Stomach (tissue), 9 donors: ENCODE results near the gene NYAP1. TPM values are rescaled to one million over a fixed set of nuclear protein-coding genes. Genes with fewer than 3 reads are reported as not detected.

Experiments used
- DNase-seq, 2 donors: peaks; one replicate each; pipeline versions ENCODE4 v3.0.0 to v3.0.0-alpha.2; 2013 to 2019
- H3K27ac ChIP-seq, 5 donors: fragments of 200-600 bp in 4 of 5; sonication (generic) in 4 of 5; one replicate each; pipeline ENCODE4 v1.5.1; 2013 to 2019; ENCODE audit warnings: mild to moderate bottlenecking in 1 of 5, moderate library complexity in 1 of 5
- H3K27me3 ChIP-seq, 3 donors: fragments of 200-600 bp; sonication (generic); one replicate each; pipeline ENCODE4 v1.5.1; 2017 to 2019; ENCODE audit warnings: mixed run types in 1 of 3
- H3K36me3 ChIP-seq, 4 donors: fragments of 200-600 bp; sonication (generic); 1 replicate in 3 of 4; 2 replicates in 1 of 4; pipeline ENCODE4 v1.5.1; 2016 to 2019
- H3K4me1 ChIP-seq, 4 donors: fragments of 200-600 bp; sonication (generic); one replicate each; pipeline ENCODE4 v1.5.1; 2016 to 2019
- H3K4me3 ChIP-seq, 4 donors: fragments of 200-600 bp; sonication (generic) in 3 of 4; one replicate each; pipeline ENCODE4 v1.5.1; 2016 to 2019; ENCODE audit warnings: mild to moderate bottlenecking in 1 of 4
- H3K9me3 ChIP-seq, 4 donors: fragments of 200-600 bp; sonication (generic); one replicate each; pipeline ENCODE4 v1.5.1; 2016 to 2019
- EP300 ChIP-seq: sonication (generic); formaldehyde crosslinking; IDR thresholded peaks from one replicate; pipeline ENCODE4 v1.6.1; 2017; ENCODE audit warnings: antibody characterized with exemption
- POLR2A ChIP-seq, 4 donors: fragments of 450-650 bp; IDR thresholded peaks; one replicate each; pipeline ENCODE4 v1.6.1; 2016; ENCODE audit warnings: antibody characterized with exemption in 4 of 4, control low read depth in 2 of 4, mild to moderate bottlenecking in 1 of 4, moderate library complexity in 1 of 4
- POLR2AphosphoS5 ChIP-seq, 3 donors: sonication (generic); formaldehyde crosslinking; IDR thresholded peaks; one replicate each; pipeline ENCODE4 v1.6.1; 2016; ENCODE audit warnings: antibody characterized with exemption in 3 of 3
- WGBS, 5 donors: extraction: QIAGEN DNeasy Blood & Tissue Kit in 3 of 5; methylation state at CpG; one replicate each; pipeline versions ENCODE4 v1.1.5 to v1.1.7; 2013 to 2018; 5-methylcytosine and 5-hydroxymethylcytosine counted together
- intact Hi-C: fragments of 100-400 bp; cut with DNase I; formaldehyde crosslinking; loops from one replicate; pipeline ENCODE4 v1.15.1; 2023; ENCODE audit warnings: low total_unique reads
- polyA plus RNA-seq, 3 donors: library from polyadenylated mRNA; stranded (reverse); fragments of 200-250 nt; gene quantifications; one replicate each; pipeline ENCODE4 v1.2.3, GENCODE V29; 2013
- total RNA-seq, 5 donors: library from RNA; depleted of rRNA; stranded (reverse); fragments of >200 nt; gene quantifications; one replicate each; pipeline versions ENCODE4 v1.1.0 to v1.2.3, GENCODE V29; 2014 to 2016
- TF ChIP-seq, protein P1 (sequence below), 7 experiments: fragments of 450-650 bp in 4 of 7; fragments of 200-600 bp in 3 of 7; sonication (generic) in 3 of 7; IDR thresholded peaks; one replicate each; pipeline ENCODE4 v1.5.1; 2016 to 2019; ENCODE audit warnings: antibody characterized with exemption in 7 of 7, control low read depth in 2 of 7, mild to moderate bottlenecking in 1 of 7
- donor health status: healthy with polysubstance abuse.
- donor health status: Bipolar disorder and iron deficiency.
- donor health status: healthy.

The NYAP1 gene
- total and polyA plus RNA-seq, 8 donors, result 0.48 to 0.75 (median 0.73) TPM; not detected in 5

DNA sequence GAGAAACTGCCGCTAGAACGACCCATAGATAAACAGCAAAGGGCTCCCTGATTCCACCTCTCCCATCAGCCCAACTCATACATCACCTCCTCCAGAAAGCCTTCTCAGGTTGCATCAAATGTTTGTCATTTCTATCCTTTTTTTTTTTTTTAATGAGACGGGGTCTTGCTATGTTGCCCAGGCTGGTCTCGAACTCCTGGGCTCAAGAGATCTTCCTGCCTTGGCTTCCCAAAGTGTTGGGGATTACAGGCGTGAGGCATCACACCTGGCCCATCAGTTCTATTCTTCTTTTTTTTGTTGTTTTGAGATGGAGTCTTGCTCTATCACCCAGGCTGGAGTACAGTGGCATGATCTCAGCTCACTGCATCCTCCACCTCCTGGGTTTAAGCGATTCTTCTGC lies 26.7 kb upstream of the NYAP1 start:
- H3K4me3 ChIP-seq, result no peak overlapping the region
- no peak for TF ChIP-seq POLR2A (IDR thresholded peaks at IDR 0.05)
- no peak overlapping the region for H3K27ac ChIP-seq
- H3K27me3 ChIP-seq, result no peaks in the 10 kb centered on the region
- 88 to 93% (median 89%) methylated on average over 6 of the region's 6 CpGs for WGBS, 5 donors
- H3K9me3 ChIP-seq, result no peaks in the 10 kb centered on the region
- H3K36me3 ChIP-seq, result peaks cover 0 to 22% (median 3%) of the 10 kb centered on the region in 4 donors
- intact Hi-C loops, result no loop called here
- no peaks in the 10 kb centered on the region for H3K4me1 ChIP-seq
- no peak for DNase-seq

- intact Hi-C loops, result no loop called here
- 81 to 89% (median 82%) methylated on average over 6 to 7 of the region's 7 CpGs for WGBS, 5 donors
These were observed 19.5 kb upstream of the NYAP1 start, which contains the start of gene SPACDR for GRCh38 chr7:100464210-100464660. Gene SPACDR, minus strand, starts transcription at chr7:100464260. Its CDS starts 235 bp downstream, at chr7:100464025.

GRCh38 chr7:100464791-100465190 lies 18.9 kb upstream of the NYAP1 start:
- intact Hi-C loops, result no loop called here
- no peak for DNase-seq
- peaks cover 0 to 65% (median 32%) of the 10 kb centered on the region in 4 donors for H3K36me3 ChIP-seq
- no peaks in the 10 kb centered on the region for H3K27me3 ChIP-seq
- H3K4me1 ChIP-seq, result peaks cover 18 to 47% (median 33%) of the 10 kb centered on the region in 4 donors
- H3K9me3 ChIP-seq, result no peaks in the 10 kb centered on the region
- H3K27ac ChIP-seq, result no peak overlapping the region
- H3K4me3 ChIP-seq, result no peak overlapping the region
- WGBS, 5 donors, result 90 to 97% (median 93%) methylated on average over 2 of the region's 2 CpGs
- TF ChIP-seq, protein P1, sequence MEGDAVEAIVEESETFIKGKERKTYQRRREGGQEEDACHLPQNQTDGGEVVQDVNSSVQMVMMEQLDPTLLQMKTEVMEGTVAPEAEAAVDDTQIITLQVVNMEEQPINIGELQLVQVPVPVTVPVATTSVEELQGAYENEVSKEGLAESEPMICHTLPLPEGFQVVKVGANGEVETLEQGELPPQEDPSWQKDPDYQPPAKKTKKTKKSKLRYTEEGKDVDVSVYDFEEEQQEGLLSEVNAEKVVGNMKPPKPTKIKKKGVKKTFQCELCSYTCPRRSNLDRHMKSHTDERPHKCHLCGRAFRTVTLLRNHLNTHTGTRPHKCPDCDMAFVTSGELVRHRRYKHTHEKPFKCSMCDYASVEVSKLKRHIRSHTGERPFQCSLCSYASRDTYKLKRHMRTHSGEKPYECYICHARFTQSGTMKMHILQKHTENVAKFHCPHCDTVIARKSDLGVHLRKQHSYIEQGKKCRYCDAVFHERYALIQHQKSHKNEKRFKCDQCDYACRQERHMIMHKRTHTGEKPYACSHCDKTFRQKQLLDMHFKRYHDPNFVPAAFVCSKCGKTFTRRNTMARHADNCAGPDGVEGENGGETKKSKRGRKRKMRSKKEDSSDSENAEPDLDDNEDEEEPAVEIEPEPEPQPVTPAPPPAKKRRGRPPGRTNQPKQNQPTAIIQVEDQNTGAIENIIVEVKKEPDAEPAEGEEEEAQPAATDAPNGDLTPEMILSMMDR (IDR thresholded peaks at IDR 0.05), result no peak
- TF ChIP-seq EP300, result no peak
- TF ChIP-seq POLR2A (IDR thresholded peaks at IDR 0.05), result no peak
- no peak for TF ChIP-seq POLR2AphosphoS5 (IDR thresholded peaks at IDR 0.05)

More at GRCh38 chr7:100464210-100464660, 19.5 kb upstream of the NYAP1 start, which contains the start of gene SPACDR:
- Histone ChIP-seq H3K4me3 (no peak within 1 kb of the TSS), H3K27ac (no peak within 1 kb of the TSS), H3K9me3 (no peaks in the 10 kb centered on the region), H3K4me1 (peaks cover 13 to 41% (median 27%) of the 10 kb centered on the region in 4 donors), H3K36me3 (peaks cover 0 to 60% (median 34%) of the 10 kb centered on the region in 4 donors), H3K27me3 (no peaks in the 10 kb centered on the region)
- no peak for DNase-seq
- TF ChIP-seq EP300 (no peak), POLR2A (IDR thresholded peaks at IDR 0.05) (no peak)
- TF ChIP-seq, protein P1 (IDR thresholded peaks at IDR 0.05), result no peak

DNA sequence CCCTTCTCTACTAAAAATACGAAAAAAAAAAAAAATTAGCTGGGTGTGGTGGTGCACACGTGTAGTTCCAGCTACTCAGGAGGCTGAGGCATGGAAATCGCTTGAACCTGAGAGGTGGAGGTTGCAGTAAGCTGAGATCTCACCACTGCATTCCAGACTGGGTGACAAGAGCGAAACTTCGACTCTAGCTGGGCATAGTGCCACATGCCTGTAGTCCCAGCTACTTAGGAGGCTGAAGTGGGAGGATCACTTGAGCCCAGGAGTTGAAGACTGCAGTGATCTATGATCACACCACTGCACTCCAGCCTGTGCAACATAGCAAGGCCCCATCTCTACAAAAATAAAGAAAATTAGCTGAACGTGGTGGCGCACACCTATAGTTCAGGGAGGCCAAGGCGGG lies 18.4 kb upstream of the NYAP1 start:
- intact Hi-C loops, result no loop called here
- TF ChIP-seq POLR2AphosphoS5 (IDR thresholded peaks at IDR 0.05) (no peak), EP300 (no peak), POLR2A (IDR thresholded peaks at IDR 0.05) (no peak)
- TF ChIP-seq, protein P1 (IDR thresholded peaks at IDR 0.05), result no peak
- WGBS, 5 donors, result 46 to 67% (median 60%) methylated on average over 8 of the region's 8 CpGs
- no peak for DNase-seq
- no peaks in the 10 kb centered on the region for H3K9me3 ChIP-seq
- H3K36me3 ChIP-seq, result peaks cover 0 to 65% (median 36%) of the 10 kb centered on the region in 4 donors
- no peaks in the 10 kb centered on the region for H3K27me3 ChIP-seq
- peak overlapping the region in 2 of 5 donors; percentile 57 to 74 for H3K27ac ChIP-seq
- peaks cover 19 to 51% (median 36%) of the 10 kb centered on the region in 4 donors for H3K4me1 ChIP-seq
- H3K4me3 ChIP-seq, result no peak overlapping the region

- H3K27ac ChIP-seq, result peak overlapping the region in 4 of 5 donors; percentile 41 to 74 (median 54)
- H3K27me3 ChIP-seq, result no peaks in the 10 kb centered on the region
- peak overlapping the region in 3 of 4 donors; percentile 9 to 15 (median 13) for H3K4me3 ChIP-seq
- H3K9me3 ChIP-seq, result no peaks in the 10 kb centered on the region
- peak; percentile 87 to 93 for DNase-seq
- peaks cover 2 to 65% (median 41%) of the 10 kb centered on the region in 4 donors for H3K36me3 ChIP-seq
- intact Hi-C loops, result no loop called here
- WGBS, 5 donors, result 3 to 18% (median 11%) methylated on average over 3 to 17 of the region's 17 CpGs
- H3K4me1 ChIP-seq, result peaks cover 19 to 51% (median 36%) of the 10 kb centered on the region in 4 donors
- TF ChIP-seq POLR2AphosphoS5 (IDR thresholded peaks at IDR 0.05) (peak in 1 of 3 donors; percentile 86), POLR2A (IDR thresholded peaks at IDR 0.05) (no peak)
- TF ChIP-seq, protein P1 (IDR thresholded peaks at IDR 0.05), result peak in 5 of 7 experiments; percentile 32 to 70 (median 67)
These were observed 17.9 kb upstream of the NYAP1 start for GRCh38 chr7:100465702-100466311.
